ENCODE results near the gene VWA8. TPM values are rescaled to one million over a fixed set of nuclear protein-coding genes. Genes with fewer than 3 reads are reported as not detected.
"Not testable (repeated sequence)": the region's sequence is repeated elsewhere in the genome, so short reads cannot be mapped to it uniquely, and the experiment has no call there.

The VWA8 gene
- total RNA-seq, 1 donor from 2014 or later, result 19.6 TPM

DNA sequence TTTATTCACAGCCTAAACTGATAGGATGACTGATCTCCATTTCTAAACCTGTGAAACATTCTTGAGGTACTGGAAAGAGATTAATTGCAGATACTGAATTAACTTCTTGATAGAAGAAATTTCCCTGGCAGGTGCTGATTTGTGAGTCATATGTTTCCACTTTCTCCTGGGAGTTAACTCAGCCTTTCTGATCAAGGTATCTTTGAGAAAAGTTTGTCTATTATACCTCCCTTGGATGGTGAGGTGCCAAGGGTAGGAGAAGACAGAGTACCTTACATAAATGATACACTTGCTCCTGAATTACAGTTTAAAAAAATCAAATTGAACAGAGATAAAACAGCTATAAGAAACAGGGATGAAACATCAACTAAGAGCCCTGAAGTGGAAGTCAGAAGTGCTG, 380.6 kb downstream of the VWA8 start:
- TF ChIP-seq, protein P1, sequence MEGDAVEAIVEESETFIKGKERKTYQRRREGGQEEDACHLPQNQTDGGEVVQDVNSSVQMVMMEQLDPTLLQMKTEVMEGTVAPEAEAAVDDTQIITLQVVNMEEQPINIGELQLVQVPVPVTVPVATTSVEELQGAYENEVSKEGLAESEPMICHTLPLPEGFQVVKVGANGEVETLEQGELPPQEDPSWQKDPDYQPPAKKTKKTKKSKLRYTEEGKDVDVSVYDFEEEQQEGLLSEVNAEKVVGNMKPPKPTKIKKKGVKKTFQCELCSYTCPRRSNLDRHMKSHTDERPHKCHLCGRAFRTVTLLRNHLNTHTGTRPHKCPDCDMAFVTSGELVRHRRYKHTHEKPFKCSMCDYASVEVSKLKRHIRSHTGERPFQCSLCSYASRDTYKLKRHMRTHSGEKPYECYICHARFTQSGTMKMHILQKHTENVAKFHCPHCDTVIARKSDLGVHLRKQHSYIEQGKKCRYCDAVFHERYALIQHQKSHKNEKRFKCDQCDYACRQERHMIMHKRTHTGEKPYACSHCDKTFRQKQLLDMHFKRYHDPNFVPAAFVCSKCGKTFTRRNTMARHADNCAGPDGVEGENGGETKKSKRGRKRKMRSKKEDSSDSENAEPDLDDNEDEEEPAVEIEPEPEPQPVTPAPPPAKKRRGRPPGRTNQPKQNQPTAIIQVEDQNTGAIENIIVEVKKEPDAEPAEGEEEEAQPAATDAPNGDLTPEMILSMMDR (conservative IDR thresholded peaks at IDR 0.05), result no peak
- no peak overlapping the region for H3K4me3 Mint-ChIP-seq
- no peak for DNase-seq (ENCODE audit: extremely low spot score, unreplicated experiment)

DNA sequence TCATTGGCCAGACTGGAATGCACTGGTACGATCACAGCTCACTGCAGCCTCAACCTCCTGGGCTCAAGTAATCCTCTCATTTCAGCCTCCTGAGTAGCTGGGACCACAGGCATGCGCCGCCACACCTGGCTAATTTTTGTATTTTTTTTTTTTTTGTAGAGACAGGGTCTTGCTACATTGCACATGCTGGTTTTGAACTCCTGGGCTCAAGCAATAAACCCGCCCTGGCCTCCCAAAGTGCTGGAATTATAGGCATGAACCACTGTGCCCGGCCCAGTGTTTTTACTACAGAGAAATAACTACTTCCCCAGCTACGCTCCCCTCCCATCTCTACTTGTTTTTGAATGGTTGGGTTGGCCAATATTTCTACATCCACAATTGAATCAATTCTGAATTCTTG, 381.0 kb downstream of the VWA8 start:
- peaks cover 28% of the 10 kb centered on the region for H3K36me3 Mint-ChIP-seq
- H3K4me1 Mint-ChIP-seq (ENCODE audit: unreplicated experiment), result peaks cover 15% of the 10 kb centered on the region
- H3K9me3 Mint-ChIP-seq, result peaks cover 10% of the 10 kb centered on the region
- H3K27ac Mint-ChIP-seq, result no peak overlapping the region
- DNase-seq (ENCODE audit: extremely low spot score, unreplicated experiment), result no peak
- no peak overlapping the region for H3K4me3 Mint-ChIP-seq
- H3K27me3 Mint-ChIP-seq, result no peaks in the 10 kb centered on the region
- TF ChIP-seq, protein P1 (conservative IDR thresholded peaks at IDR 0.05), result no peak

More for the DNA sequence above, 380.6 kb downstream of the VWA8 start:
- Mint-ChIP-seq H3K9me3 (peaks cover 10% of the 10 kb centered on the region), H3K4me1 (ENCODE audit: unreplicated experiment) (peaks cover 15% of the 10 kb centered on the region), H3K27ac (no peak overlapping the region), H3K27me3 (no peaks in the 10 kb centered on the region), H3K36me3 (peaks cover 30% of the 10 kb centered on the region)

DNA sequence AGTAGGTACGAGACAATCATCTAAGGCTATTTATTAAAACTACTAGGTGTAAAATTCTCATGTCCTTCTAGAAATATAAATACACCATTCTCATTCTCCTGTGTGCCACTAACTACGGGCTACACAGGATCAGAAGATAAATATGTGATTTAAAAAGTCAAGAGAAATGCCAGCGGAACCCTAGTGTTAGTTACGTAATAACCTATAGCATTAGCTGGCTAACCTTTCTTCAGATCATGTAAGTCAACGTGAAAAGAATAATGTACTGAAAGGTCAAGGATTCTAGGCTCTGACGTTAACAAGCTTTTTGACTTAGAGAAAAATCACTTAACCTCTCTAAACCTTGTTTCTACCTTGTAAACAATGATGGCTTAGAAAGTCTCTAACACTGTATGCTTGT, 381.7 kb downstream of the VWA8 start:
- H3K36me3 Mint-ChIP-seq, result peaks cover 32% of the 10 kb centered on the region

DNA sequence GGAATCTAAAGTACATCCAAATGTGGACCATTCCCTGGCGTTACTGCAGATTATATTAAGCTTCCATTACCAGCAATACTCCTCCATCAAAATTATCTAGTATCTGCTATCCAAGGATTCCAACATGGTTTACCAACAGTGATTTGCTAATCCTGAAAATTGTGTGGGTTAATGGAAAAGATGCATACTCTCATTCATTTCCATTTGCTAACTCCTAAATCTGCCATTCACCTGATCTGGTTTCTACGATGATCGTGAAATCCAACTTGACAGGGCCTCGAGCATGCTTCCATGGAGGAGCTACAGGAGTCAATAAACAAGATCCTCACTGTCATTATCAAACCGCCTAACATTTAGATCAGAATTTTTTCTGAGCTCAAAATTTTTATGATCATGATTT, 382.5 kb downstream of the VWA8 start:
- peaks cover 15% of the 10 kb centered on the region for H3K4me1 Mint-ChIP-seq (ENCODE audit: unreplicated experiment)
- peaks cover 10% of the 10 kb centered on the region for H3K9me3 Mint-ChIP-seq
- no peak overlapping the region for H3K27ac Mint-ChIP-seq
- H3K27me3 Mint-ChIP-seq, result no peaks in the 10 kb centered on the region
- TF ChIP-seq, protein P1 (conservative IDR thresholded peaks at IDR 0.05), result no peak
- peaks cover 29% of the 10 kb centered on the region for H3K36me3 Mint-ChIP-seq
- H3K4me3 Mint-ChIP-seq, result no peak overlapping the region
- no peak for DNase-seq (ENCODE audit: extremely low spot score, unreplicated experiment)

More for the DNA sequence above, 381.7 kb downstream of the VWA8 start:
- H3K27ac Mint-ChIP-seq, result no peak overlapping the region
- peaks cover 15% of the 10 kb centered on the region for H3K4me1 Mint-ChIP-seq (ENCODE audit: unreplicated experiment)
- TF ChIP-seq, protein P1 (conservative IDR thresholded peaks at IDR 0.05), result no peak
- H3K4me3 Mint-ChIP-seq, result no peak overlapping the region
- no peaks in the 10 kb centered on the region for H3K27me3 Mint-ChIP-seq
- DNase-seq (ENCODE audit: extremely low spot score, unreplicated experiment), result no peak
- peaks cover 10% of the 10 kb centered on the region for H3K9me3 Mint-ChIP-seq

DNA sequence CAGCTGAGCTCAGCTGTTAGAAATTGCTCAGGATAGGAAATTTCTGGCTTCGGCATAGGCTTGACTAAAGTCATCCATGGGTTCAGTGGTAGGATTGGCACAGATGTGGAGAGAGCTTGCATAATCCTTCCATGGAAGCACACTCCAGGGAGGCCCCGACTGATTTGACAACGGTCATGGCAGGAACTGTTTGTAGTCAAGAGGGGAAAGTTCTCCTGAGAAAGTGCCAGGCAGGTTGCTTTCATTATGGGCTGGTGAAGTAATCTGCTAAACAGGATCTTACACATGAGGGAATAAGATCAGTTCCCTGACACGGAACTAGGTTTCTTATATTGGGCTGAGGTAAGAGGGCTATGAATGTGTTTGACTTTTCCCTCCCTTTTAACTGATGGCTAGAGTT, 383.5 kb downstream of the VWA8 start:
- TF ChIP-seq, protein P1 (conservative IDR thresholded peaks at IDR 0.05), result no peak
- Mint-ChIP-seq H3K27ac (no peak overlapping the region), H3K27me3 (no peaks in the 10 kb centered on the region), H3K4me3 (no peak overlapping the region), H3K36me3 (peaks cover 22% of the 10 kb centered on the region), H3K4me1 (ENCODE audit: unreplicated experiment) (peaks cover 10% of the 10 kb centered on the region), H3K9me3 (peaks cover 4% of the 10 kb centered on the region)
- no peak for DNase-seq (ENCODE audit: extremely low spot score, unreplicated experiment)

DNA sequence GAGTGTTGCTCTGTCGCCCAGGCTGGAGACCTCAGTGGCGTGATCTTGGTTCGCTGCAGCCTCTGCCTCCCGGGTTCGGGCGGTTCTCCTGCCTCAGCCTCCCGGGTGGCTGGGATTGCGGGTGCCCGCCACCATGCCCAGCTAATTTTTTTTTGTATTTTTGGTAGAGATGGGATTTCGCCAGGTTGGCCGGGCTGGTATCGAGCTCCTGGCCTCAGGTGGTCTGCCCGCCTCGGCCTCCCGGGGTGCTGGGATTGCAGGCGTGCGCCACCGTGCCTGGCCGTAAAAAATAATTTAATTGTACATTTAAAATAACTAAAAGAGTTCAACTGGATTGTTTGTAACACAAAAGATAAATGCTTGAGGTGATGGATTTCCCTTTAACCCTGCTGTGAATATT, 387.3 kb downstream of the VWA8 start:
- H3K27ac Mint-ChIP-seq; H3K4me3 Mint-ChIP-seq; DNase-seq (ENCODE audit: extremely low spot score, unreplicated experiment): not testable (repeated sequence)

DNA sequence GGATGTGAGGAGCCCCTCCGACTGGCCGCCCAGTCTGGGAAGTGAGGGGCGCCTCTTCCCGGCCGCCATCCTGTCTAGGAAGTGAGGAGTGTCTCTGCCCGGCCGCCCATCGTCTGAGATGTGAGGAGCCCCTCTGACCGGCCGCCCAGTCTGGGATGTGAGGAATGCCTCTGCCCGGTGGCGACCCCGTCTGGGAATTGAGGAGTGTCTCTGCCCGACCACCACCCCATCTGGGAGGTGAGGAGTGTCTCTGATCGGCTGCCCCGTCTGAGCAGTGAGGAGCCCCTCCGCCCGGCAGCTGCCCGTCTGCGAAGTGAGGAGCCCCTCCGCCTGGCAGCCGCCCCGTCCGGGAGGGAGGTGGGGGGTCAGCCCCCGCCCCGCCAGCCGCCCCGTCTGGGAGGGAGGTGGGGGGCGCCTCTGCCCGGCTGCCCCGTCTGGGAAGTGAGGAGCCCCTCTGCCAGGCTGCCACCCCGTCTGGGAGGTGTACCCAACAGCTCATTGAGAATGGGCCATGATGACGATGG, 389.0 kb downstream of the VWA8 start:
- H3K27ac Mint-ChIP-seq; H3K4me3 Mint-ChIP-seq; H3K9me3 Mint-ChIP-seq; H3K4me1 Mint-ChIP-seq (ENCODE audit: unreplicated experiment); H3K27me3 Mint-ChIP-seq; DNase-seq (ENCODE audit: extremely low spot score, unreplicated experiment): not testable (repeated sequence)
- peaks cover 14% of the 10 kb centered on the region for H3K36me3 Mint-ChIP-seq

More for the DNA sequence above, 387.3 kb downstream of the VWA8 start:
- peaks cover 14% of the 10 kb centered on the region for H3K36me3 Mint-ChIP-seq
- H3K27me3 Mint-ChIP-seq; H3K9me3 Mint-ChIP-seq; H3K4me1 Mint-ChIP-seq (ENCODE audit: unreplicated experiment): not testable (repeated sequence)

Measured in type B pancreatic cell (in vitro differentiated cells).